HepG2 (cell line): Measurements from ENCODE around the gene ZBTB47.

Experiments used
- BRCA1 ChIP-seq: sonication (generic); formaldehyde crosslinking; IDR thresholded peaks from 2 replicates; pipeline ENCODE4 v1.4.0; 2020; ENCODE audit warnings: missing genetic modification reagents
- KDM4B ChIP-seq: sonication (generic); formaldehyde crosslinking; IDR thresholded peaks from 2 replicates; pipeline ENCODE4 v1.4.0; 2020; ENCODE audit warnings: missing genetic modification reagents
- PAWR ChIP-seq: sonication (generic); formaldehyde crosslinking; IDR thresholded peaks from 2 replicates; pipeline ENCODE4 v1.4.0; 2020; ENCODE audit warnings: missing genetic modification reagents, mild to moderate bottlenecking, borderline replicate concordance
- POLR2AphosphoS5 ChIP-seq: IDR thresholded peaks from 2 replicates; pipeline ENCODE4 v1.6.1; 2012; ENCODE audit warnings: low read depth, low read length

DNA sequence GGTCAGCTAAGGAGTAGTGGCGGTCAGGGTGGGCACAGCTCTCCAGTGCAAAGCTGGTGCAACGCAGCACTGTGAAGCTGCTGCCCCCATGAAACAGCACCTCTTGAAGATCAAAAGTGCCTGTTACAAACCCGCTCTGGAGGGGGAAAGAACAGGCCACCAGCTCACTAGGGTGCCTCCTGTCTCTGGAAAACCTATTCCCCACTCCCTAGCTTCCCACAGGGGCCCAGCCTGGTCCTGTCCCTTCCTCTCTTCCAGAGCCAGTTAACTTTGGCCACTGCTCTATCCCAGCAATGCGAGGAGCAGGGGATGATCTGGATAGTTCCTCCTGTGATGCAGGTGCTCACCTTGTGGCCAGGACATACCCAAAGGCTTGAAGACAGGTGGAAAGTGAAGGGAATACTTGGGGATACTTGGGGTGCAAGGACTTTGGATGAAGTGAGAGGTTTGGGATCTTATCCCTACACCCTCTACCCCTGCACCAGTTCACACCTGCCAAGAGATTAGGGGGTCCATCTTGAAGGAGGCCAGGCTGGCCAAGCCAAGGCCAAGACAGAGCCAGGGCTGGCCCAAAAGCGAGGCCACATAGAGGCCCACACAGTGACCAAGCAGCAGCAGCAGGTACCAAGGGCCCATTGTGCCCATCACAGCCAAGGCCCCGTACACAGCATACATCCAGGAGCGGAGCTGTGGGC is 44.9 kb downstream of the ZBTB47 start:
- no peak for TF ChIP-seq KDM4B (CRISPR knock-in tag)
- no peak for TF ChIP-seq PAWR (CRISPR knock-in tag)
- TF ChIP-seq BRCA1 (CRISPR knock-in tag) = no peak
- no peak for TF ChIP-seq POLR2AphosphoS5
